Endometrium (tissue), 2 donors: ENCODE data around the gene RASGRP4.
"Not testable (repeated sequence)": the region's sequence is repeated elsewhere in the genome, so short reads cannot be mapped to it uniquely, and the experiment has no call there.

Experiments
- FAIRE-seq: peaks from 2 replicates; lab custom pipeline; 2012; peaks lifted over from hg19 to GRCh38; lab: Jason Lieb, UNC
- donor health status: control.
- donor health status: control.

RASGRP4 gene

DNA sequence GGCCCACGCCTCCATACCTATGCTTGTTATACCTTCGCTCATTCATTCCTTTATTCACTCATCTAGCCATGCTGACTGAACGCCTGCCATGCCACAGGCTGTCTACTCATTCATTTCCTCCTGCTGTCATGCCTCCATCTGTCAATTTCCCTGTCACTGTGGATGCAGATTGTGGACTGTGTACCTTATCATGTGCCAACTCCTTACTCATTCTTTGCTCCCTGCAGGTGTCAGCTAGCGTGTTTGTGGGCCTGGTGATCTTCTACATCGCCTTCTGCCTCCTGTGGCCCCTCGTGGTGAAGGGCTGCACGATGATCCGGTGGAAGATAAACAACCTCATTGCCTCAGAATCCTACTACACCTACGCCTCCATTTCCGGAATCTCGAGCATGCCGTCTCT, 55.7 kb downstream of the RASGRP4 start:
- FAIRE-seq, result no peak

DNA sequence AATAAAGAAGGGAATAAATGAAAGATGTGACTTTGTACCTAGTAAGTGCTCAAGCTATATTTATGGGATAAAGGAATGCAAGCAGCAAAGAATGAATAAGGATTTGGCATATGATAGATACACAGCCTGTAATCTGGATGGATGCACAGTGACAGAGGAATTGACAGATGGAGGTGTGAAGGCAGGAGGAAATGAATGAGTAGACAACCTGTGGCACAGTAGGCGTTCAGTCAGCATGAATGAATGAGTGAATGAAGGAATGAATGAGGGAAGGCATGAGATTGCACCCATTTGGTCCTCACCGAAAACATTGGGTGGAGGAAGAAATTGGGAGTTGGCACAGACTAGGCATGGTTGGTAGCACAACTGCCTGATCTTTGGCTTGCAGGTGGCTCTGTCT, 56.4 kb downstream of the RASGRP4 start:
- FAIRE-seq, result no peak

DNA sequence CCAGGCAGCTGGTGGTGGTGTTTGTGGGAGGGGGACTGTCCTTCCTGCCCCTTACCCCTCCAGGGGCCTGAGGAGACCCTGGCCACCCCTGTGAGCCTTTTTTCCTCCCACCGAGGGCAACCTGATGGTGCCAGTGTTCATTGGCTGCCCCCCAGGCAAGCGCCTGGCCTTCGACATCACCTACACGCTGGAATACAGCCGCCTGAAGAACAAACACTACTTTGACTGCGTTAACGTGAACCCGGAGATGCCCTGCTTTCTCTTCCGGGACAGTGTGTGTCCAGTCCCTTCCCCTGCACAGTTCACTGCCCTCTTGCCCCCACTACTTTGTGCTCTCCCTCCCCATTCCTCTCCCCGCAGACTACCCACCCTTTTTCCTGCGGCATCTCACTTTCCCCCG, 59.0 kb downstream of the RASGRP4 start:
- no peak for FAIRE-seq

DNA sequence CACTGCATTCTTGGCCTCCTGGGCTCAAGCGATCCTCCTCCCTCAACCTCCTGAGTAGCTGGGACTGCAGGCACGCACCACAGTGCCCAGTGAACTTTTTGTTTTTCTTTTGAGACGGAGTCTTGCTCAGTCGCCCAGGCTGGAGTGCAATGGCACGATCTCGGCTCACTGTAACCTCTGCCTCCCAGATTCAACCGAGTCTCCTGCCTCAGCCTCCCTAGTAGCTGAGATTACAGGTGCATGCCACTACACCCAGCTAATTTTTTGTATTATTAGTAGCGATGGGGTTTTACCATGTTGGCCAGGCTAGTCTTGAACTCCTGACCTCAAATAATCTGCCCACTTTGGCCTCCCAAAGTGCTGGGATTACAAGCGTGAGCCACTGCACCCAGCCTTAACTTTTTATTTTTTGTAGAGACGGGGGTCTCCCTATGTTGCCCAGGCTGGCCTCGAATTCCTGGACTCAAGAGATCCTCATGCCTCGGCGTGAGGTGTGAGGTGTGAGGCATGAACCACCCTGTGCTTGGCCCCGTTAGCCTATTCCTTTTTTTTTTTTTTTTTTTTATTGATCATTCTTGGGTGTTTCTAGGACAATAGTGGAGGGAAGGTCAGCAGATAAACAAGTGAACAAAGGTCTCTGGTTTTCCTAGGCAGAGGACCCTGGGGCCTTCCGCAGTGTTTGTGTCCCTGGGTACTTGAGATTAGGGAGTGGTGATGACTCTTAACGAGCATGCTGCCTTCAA, 62.9 kb downstream of the RASGRP4 start:
- not testable (repeated sequence) for FAIRE-seq

DNA sequence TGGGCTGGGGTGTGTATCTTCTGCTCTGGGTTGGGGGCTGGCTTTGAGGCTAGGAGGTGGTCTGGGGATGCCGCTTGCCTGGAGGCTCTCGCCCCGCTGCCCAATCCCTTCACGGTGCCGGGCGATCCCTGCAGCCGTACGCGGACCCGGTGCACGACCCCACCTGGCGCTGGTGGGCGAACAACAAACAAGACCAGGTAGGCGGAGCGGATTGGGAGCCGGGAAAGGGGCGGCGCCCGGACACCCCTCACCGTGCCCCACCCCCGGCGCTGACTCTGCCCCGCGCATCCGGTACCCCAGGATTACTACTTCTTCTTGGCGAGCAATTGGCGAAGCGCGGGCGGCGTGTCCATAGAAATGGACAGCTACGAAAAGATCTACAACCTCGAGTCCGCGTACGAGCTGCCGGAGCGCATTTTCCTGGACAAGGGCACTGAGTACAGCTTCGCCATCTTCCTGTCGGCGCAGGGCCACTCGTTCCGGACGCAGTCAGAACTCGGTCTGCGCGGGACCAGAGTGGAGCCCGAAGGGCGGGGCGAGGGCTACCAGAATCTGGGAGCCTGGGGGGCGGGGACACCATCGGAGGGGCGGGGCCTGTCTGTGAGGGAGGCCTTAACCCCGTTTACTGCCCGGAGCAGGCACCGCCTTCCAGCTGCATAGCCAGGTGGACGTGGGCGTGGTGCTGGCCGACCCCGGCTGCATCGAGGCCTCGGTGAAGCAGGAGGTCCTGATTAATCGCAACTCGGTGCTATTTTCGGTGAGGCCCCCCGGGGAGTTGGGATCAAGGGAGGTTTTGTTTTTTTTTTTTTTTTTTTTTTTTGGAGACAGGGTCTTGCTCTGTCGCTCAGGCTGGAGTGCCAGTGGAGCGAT, 63.7 kb downstream of the RASGRP4 start:
- FAIRE-seq, result no peak

DNA sequence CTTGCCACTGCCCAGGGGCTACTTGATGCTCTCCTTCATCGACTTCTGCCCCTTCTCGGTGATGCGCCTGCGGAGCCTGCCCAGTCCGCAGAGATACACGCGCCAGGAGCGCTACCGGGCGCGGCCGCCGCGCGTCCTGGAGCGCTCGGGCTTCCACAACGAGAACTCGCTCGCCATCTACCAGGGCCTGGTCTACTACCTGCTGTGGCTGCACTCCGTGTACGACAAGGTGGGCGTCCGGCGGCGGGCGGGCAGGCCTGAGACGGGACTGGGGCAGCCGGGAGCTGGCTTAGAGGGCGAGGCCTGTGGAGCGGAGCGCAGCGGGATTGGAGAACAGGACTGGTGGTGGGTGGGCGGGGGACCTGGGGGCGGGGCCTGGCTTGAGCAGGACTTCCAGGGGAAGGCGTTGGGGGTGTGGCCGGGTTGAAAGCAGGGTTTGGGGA, 64.4 kb downstream of the RASGRP4 start:
- FAIRE-seq, result no peak

DNA sequence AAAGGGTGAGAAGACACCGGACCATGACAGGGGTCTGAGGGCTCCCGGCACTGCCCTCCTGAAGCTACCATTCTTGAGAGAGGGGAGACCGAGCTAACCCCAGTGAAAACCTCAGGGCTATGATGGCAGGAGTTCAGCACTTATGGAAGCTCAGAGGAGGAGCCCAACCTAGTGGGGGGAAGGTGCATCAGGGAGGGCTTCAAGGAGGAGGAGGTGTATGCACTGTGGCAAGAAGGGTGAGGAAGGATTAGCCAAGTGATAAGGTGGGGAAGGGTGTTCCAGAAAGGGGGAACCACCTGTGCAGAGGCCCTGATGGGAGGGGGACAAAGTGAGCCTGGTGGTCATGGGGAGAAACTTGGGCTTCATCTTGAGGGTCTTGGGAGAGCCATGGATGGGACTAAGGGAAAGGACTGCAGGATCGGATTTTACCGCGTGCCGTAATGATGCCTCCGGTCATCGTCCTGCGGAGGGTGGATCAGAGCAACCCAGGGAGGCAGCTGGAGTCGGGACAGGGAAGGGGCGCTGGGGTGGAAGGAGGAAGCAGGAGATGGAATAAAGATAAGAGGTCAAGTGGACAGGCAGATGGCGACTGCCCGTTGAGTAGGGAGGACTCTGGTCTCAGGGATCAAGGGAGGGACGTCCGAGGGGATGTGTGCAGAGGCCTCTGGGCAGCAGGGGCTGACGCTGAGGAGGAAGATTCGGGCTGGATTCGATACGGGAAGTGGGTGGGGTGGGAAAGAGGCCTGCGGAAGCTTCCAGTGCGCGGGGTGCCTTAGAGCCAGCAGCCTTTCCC, 65.0 kb downstream of the RASGRP4 start:
- FAIRE-seq, result no peak

DNA sequence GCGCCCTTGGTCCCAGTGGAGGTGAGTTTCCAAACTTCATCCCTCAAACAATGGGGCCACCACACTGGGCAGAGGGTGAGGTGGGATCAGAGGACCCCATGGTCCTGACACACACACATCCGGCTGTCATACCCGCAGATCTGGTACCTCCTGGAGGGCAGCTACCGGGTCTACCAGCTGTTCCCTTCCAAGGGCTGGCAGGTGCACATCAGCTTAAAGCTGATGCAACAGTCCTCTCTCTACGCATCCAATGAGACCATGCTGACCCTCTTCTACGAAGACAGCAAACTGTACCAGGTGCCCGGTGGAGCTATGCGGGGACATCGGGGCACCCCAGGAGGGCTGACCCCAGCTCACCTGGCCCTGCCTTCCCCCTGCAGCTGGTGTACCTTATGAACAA, 65.7 kb downstream of the RASGRP4 start:
- no peak for FAIRE-seq

DNA sequence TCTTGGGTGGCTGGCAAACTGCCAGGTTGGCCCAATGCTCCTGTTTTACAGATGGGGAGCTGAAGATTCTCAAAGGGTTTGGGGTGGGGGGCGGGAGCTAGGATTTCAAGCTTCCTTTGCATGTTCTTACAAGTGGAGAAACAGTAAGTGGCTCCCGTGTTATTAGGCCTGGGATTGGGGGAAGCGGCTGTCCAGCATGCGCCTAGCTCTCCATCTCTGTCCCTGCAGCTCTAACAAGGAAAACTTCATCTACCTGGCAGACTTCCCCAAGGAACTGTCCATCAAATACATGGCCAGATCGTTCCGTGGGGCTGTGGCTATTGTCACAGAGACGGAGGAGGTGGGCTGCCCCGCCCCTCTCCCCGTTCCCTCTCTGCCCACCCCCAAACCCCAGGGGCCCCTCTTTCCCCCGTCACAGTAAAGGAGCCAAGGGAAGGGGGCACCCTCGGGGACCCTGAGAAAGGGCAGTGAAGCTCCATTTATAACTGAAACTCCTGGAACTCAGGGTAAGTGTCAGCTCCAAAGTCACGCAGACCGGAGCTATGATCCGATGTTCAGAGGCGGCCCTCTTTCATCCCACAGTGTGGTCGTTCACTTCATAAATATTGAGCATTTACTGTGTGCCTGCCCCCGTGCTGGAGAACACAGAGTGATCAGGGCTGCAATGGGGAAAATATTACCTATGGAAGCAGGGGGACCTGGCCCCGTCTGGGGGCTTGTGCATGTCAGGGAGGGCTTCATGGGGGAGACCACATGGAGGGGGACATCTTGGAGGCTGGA, 66.6 kb downstream of the RASGRP4 start:
- FAIRE-seq, result no peak
